H1 (cell line): Measurements from ENCODE around the gene SON. TPM values are rescaled to one million over a fixed set of nuclear protein-coding genes. Genes with fewer than 3 reads are reported as not detected.

Source experiments
- JUND ChIP-seq: IDR thresholded peaks from 2 replicates; pipeline ENCODE4 v1.6.1; 2011; ENCODE audit warnings: mild to moderate bottlenecking, improper control_type of control experiment, low read length
- KDM1A ChIP-seq: fragments of 200-600, 300-600 bp; sonication (generic); IDR thresholded peaks from 2 replicates; pipeline ENCODE4 v1.7.1; 2016; ENCODE audit warnings: mild to moderate bottlenecking, low read length, borderline replicate concordance
- POLR2A ChIP-seq, 2 experiments: IDR thresholded peaks; 1 replicate in 1 of 2; 2 replicates in 1 of 2; pipeline ENCODE4 v1.6.1; 2011; ENCODE audit warnings: low read depth in 2 of 2, low read length in 2 of 2, mild to moderate bottlenecking in 2 of 2; ENCODE audit errors: control extremely low read depth in 1 of 2
- TCF12 ChIP-seq: IDR thresholded peaks from 2 replicates; pipeline ENCODE4 v1.6.1; 2011; ENCODE audit warnings: low read depth, mild to moderate bottlenecking, low read length
- polyA plus RNA-seq, 7 experiments: library from polyadenylated mRNA; depleted of rRNA in 3 of 7; stranded (reverse) in 5 of 7; unstranded in 2 of 7; fragments of >200 nt in 5 of 7; fragments of 200-250 nt in 2 of 7; gene quantifications; 1 replicate in 5 of 7; 2 replicates in 1 of 7; 4 replicates in 1 of 7; pipeline versions ENCODE4 v1.2.1 to v1.2.3, GENCODE V29; 2011 to 2013; ENCODE audit warnings: missing spikeins in 2 of 7, mixed read lengths in 2 of 7
- total RNA-seq: library from RNA; stranded (reverse); fragmentation: NEBNext Ultra II Directional; extraction: Animal tissue kit (Norgen Biotek cat#: 25700); gene quantifications from 2 replicates; pipeline ENCODE4 v1.2.1, GENCODE V29; 2021

The SON gene
- total and polyA plus RNA-seq, 2 of the 8 experiments (the other 6 are each of a cell fraction or from before 2014, with no cell fraction given), result 122 to 274 TPM

DNA sequence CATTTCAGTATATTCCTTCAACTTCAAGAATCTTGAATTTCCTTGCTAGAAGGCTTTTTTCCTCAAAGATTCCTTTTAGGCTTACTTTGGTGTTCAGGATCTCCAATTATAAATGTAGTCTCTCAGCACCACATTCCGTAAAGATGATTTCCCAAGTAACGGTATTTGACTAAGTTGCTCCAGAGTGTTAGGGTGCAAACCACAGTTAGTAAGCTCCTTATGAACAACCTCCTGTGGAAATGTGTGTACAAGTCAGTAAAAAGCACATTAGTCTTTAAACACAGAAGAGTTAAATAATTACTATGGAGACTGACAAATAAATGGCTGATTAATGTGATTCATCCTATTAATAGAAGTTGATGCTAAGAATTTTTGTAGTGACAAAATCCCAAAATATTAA lies 35.4 kb downstream of the SON start (continued):
- TF ChIP-seq KDM1A (no peak), TCF12 (no peak), JUND (no peak), POLR2A (IDR thresholded peaks at IDR 0.05; ENCODE audit: control extremely low read depth in 1 of 2, low read depth in 2 of 2, low read length in 2 of 2) (no peak)
